Activated gamma-delta T cell (primary cell): Measurements from ENCODE around the gene COL23A1.
"Not testable (repeated sequence)": the region's sequence is repeated elsewhere in the genome, so short reads cannot be mapped to it uniquely, and the experiment has no call there.

Experiments
- DNase-seq: peaks from one replicate; lab custom pipeline; 2025; lab: John Stamatoyannopoulos, UW

COL23A1 gene

GRCh38 chr5:178207183-178207916, 382.8 kb downstream of the COL23A1 start:
- DNase-seq: no peak

GRCh38 chr5:178206166-178207101, 383.8 kb downstream of the COL23A1 start:
- no peak for DNase-seq

- DNase-seq: no peak
These were observed 384.5 kb downstream of the COL23A1 start for GRCh38 chr5:178205749-178206047.

GRCh38 chr5:178204935-178205748, 385.1 kb downstream of the COL23A1 start:
- DNase-seq: peak; percentile 48

GRCh38 chr5:178204182-178204934, 385.8 kb downstream of the COL23A1 start, which contains the start of gene HNRNPAB:
Gene HNRNPAB, plus strand, starts transcription at chr5:178204533. Its CDS starts 305 bp downstream, at chr5:178204838.
- peak; percentile 89 for DNase-seq

- DNase-seq: no peak
These were observed 386.5 kb downstream of the COL23A1 start for GRCh38 chr5:178203670-178204181.

- no peak for DNase-seq
These were observed 387.7 kb downstream of the COL23A1 start for GRCh38 chr5:178202541-178202940.

- DNase-seq: no peak
These were observed 388.3 kb downstream of the COL23A1 start for GRCh38 chr5:178201927-178202235.

GRCh38 chr5:178201221-178201926, 388.8 kb downstream of the COL23A1 start:
- DNase-seq: no peak

GRCh38 chr5:178199581-178200434, 390.4 kb downstream of the COL23A1 start:
- no peak for DNase-seq

GRCh38 chr5:178198706-178199105, 391.5 kb downstream of the COL23A1 start:
- DNase-seq: no peak

- not testable (repeated sequence) for DNase-seq
These were observed 392.0 kb downstream of the COL23A1 start for GRCh38 chr5:178198151-178198550.

- no peak for DNase-seq
These were observed 393.2 kb downstream of the COL23A1 start for GRCh38 chr5:178196986-178197385.

- DNase-seq: no peak
These were observed 393.8 kb downstream of the COL23A1 start for GRCh38 chr5:178196281-178196812.

- DNase-seq: no peak
These were observed 396.2 kb downstream of the COL23A1 start for GRCh38 chr5:178194026-178194425.

GRCh38 chr5:178193251-178193809, 396.9 kb downstream of the COL23A1 start:
- DNase-seq: no peak

GRCh38 chr5:178192787-178193186, 397.4 kb downstream of the COL23A1 start:
- no peak for DNase-seq

GRCh38 chr5:178192244-178192643, 397.9 kb downstream of the COL23A1 start:
- no peak for DNase-seq

- no peak for DNase-seq
These were observed 398.5 kb downstream of the COL23A1 start for GRCh38 chr5:178191661-178192060.
